Endodermal cell (in vitro differentiated cells): Measurements from ENCODE around the gene LRRC3C. TPM values are rescaled to one million over a fixed set of nuclear protein-coding genes. Genes with fewer than 3 reads are reported as not detected.
"Not testable (repeated sequence)": the region's sequence is repeated elsewhere in the genome, so short reads cannot be mapped to it uniquely, and the experiment has no call there.

Experiments
- DNase-seq: peaks from one replicate; pipeline ENCODE4 v3.0.0-alpha.2; 2017
- H3K27ac ChIP-seq: 2 replicates; pipeline ENCODE4 v1.5.1; 2013; ENCODE audit warnings: mild to moderate bottlenecking, low read depth, low read length, moderate library complexity
- H3K27me3 ChIP-seq: 2 replicates; pipeline ENCODE4 v1.6.1; 2013; ENCODE audit warnings: mild to moderate bottlenecking, low read length, moderate library complexity; ENCODE audit not compliant: insufficient read depth, control insufficient read depth, poor library complexity, severe bottlenecking
- H3K36me3 ChIP-seq: 2 replicates; pipeline ENCODE4 v1.7.0; 2013; ENCODE audit warnings: mild to moderate bottlenecking, low read length, moderate library complexity; ENCODE audit not compliant: control insufficient read depth, insufficient read depth
- H3K4me1 ChIP-seq: one replicate; pipeline ENCODE4 v1.7.0; 2013; ENCODE audit warnings: low read length; ENCODE audit not compliant: control insufficient read depth, insufficient read depth
- H3K4me3 ChIP-seq: 2 replicates; pipeline ENCODE4 v1.5.1; 2013; ENCODE audit warnings: mild to moderate bottlenecking, low read length, moderate library complexity
- H3K9ac ChIP-seq: 2 replicates; pipeline ENCODE4 v1.6.1; 2013; ENCODE audit warnings: mild to moderate bottlenecking, low read length, moderate library complexity; ENCODE audit not compliant: poor library complexity, severe bottlenecking; ENCODE audit errors: extremely low read depth
- H3K9me3 ChIP-seq: 2 replicates; pipeline ENCODE4 v1.6.1; 2013; ENCODE audit warnings: mild to moderate bottlenecking, low read length, moderate library complexity; ENCODE audit not compliant: control insufficient read depth
- H3K27ac Mint-ChIP-seq: 2 replicates; pipeline ENCODE4 v1.8.0; 2020; ENCODE audit warnings: mixed read lengths
- H3K27me3 Mint-ChIP-seq: 2 replicates; pipeline ENCODE4 v1.8.0; 2021; ENCODE audit warnings: mild to moderate bottlenecking, mixed read lengths; ENCODE audit not compliant: insufficient read depth
- H3K36me3 Mint-ChIP-seq: 2 replicates; pipeline ENCODE4 v1.8.0; 2020; ENCODE audit warnings: low read depth, mixed read lengths
- H3K4me1 Mint-ChIP-seq: 2 replicates; pipeline ENCODE4 v1.8.0; 2020; ENCODE audit warnings: mixed read lengths
- H3K4me3 Mint-ChIP-seq: 2 replicates; pipeline ENCODE4 v1.8.0; 2020; ENCODE audit warnings: mild to moderate bottlenecking, moderate library complexity, mixed read lengths
- H3K9me3 Mint-ChIP-seq: 2 replicates; pipeline ENCODE4 v1.8.0; 2020; ENCODE audit warnings: mild to moderate bottlenecking, mixed read lengths
- CTCF ChIP-seq: fragments of 200-600 bp; sonication (generic); conservative IDR thresholded peaks from 2 replicates; pipeline ENCODE4 v1.5.0; 2021; ENCODE audit warnings: antibody characterized with exemption, mild to moderate bottlenecking
- WGBS, 2 experiments: methylation state at CpG; one replicate each; pipeline versions ENCODE4 v1.1.5 to v1.1.7; 2013; ENCODE audit warnings: missing lambda C conversion rate in 2 of 2, mixed read lengths in 1 of 2; ENCODE audit not compliant: insufficient coverage in 1 of 2, insufficient read length in 1 of 2; 5-methylcytosine and 5-hydroxymethylcytosine counted together
- long read RNA-seq, 4 experiments: library from polyadenylated mRNA in 2 of 4; library from RNA in 1 of 4; library from capped mRNA in 1 of 4; stranded (forward) in 3 of 4; unstranded in 1 of 4; transcript quantifications; one replicate each; pipeline ENCODE4 v2.0.0, GENCODE V29; 2020 to 2021; ENCODE audit warnings: inconsistent platforms in 1 of 4
- polyA plus RNA-seq, 2 experiments: library from polyadenylated mRNA; stranded (reverse); fragments of 50-300 nt; gene quantifications; one replicate each; pipeline ENCODE4 v1.2.3, GENCODE V29; 2013
- total RNA-seq, 2 donors: library from RNA; stranded (reverse); fragmentation: NEBNext Ultra II Directional in 1 of 2; extraction: Animal tissue kit (Norgen Biotek cat#: 25700) in 1 of 2; gene quantifications; 2 replicates in 1 of 2; 3 replicates in 1 of 2; pipeline ENCODE4 v1.2.1, GENCODE V29; 2021

LRRC3C gene, protein sequence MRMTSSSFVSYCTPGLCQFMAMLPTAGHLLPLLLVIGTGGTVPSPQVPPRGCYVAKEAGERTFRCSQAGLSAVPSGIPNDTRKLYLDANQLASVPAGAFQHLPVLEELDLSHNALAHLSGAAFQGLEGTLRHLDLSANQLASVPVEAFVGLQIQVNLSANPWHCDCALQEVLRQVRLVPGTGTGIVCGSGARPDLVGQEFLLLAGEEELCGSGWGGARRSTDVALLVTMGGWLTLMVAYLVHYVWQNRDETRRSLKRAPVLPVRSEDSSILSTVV
- total RNA-seq, result not detected
- polyA plus RNA-seq (2013, experiment 1 of 2), result not detected
- not detected for polyA plus RNA-seq (2013, experiment 2 of 2)
- long read RNA-seq, experiment 1, result 0 reads
- long read RNA-seq, experiment 2, result 0 reads
- long read RNA-seq, experiment 3, result 0 reads
- long read RNA-seq, experiment 4, result 0 reads

DNA sequence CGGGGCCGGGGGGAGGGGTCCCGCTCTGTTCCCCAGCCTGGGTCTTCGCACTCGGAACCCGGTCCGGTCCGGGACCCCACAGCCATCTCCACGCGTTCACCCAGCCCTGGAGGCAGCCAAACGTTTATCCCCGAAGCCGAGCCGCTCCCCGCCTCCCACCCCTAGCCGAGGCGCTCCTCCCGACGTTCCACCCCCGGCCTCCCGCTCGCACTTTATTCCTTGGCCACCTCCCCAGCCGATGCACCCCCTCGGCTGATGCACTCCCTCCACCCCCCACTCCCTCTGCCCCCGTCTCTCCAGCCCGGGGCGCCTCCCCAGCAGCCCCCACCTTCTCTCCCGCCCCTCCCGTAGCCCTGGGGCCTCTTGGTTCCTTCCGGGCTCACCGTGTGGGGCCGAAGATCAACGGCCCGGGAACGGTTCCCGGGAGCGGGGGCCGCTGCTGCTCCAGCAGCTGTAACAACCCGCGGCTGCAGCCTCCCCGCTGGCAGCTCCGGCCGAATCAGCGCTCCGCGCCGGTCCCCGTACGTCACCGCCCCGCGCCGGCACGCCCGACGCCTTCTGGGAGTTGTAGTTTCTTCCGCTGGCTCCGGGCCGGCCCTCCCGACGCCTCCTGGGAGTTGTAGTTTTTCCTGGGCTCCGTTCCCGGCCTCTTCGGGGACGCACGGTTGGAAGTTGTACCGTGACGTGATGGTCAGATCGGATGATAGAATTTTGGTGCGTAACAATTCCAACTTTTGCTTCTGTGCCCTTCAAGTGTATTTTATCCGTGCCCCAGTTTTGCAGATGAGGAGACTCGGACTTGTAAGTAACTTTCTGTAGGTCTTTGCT lies at the start of gene LRRC3C, which contains the start of gene ORMDL3:
Gene LRRC3C (plus strand): TSS at position 632 of the 828 bp plus-strand sequence. CDS start 13,792 bp downstream, outside the sequence.
Gene ORMDL3 (minus strand): TSS at position 501 of the 828 bp plus-strand sequence. CDS start 3,398 bp downstream, outside the sequence.
- Mint-ChIP-seq H3K27me3 (no peaks in the 10 kb centered on the region), H3K36me3 (peaks cover 14% of the 10 kb centered on the region), H3K4me1 (peaks cover 26% of the 10 kb centered on the region), H3K4me3 (peak within 1 kb of the TSS; percentile 70), H3K27ac (peak within 1 kb of the TSS; percentile 94), H3K9me3 (no peaks in the 10 kb centered on the region)
- Histone ChIP-seq H3K27me3 (no peaks in the 10 kb centered on the region), H3K4me3 (peak within 1 kb of the TSS; percentile 82), H3K9ac (peak within 1 kb of the TSS; percentile 69), H3K36me3 (peaks cover 17% of the 10 kb centered on the region), H3K27ac (peak within 1 kb of the TSS; percentile 69), H3K9me3 (no peaks in the 10 kb centered on the region), H3K4me1 (no peaks in the 10 kb centered on the region)
- 1% methylated on average over 29 to 71 of the region's 72 CpGs for WGBS, 2 experiments
- TF ChIP-seq CTCF, result no peak
- peak; percentile 99 for DNase-seq

DNA sequence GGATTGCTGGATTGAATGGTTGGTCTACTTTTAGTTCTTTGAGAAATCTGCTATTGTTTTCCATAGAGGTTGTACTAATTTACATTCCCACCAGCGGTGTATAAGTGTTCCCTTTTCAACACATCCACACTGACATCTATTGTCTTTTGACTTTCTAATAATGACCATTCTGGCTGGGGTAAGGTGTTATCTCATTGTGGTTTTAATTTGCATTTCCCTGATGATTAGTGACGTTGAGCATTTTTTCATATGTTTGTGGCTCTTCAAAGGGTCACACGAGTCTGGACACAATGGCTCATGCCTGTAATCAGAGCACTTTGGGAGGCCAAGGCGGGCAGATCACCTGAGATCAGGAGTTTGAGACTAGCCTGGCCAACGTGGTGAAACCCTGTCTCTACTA lies 41.4 kb upstream of the LRRC3C start:
- not testable (repeated sequence) for H3K9ac ChIP-seq, H3K27ac Mint-ChIP-seq, H3K9me3 ChIP-seq, H3K36me3 ChIP-seq, H3K4me1 Mint-ChIP-seq, H3K9me3 Mint-ChIP-seq, H3K4me1 ChIP-seq, H3K36me3 Mint-ChIP-seq, H3K27ac ChIP-seq, H3K27me3 ChIP-seq, H3K4me3 Mint-ChIP-seq, H3K4me3 ChIP-seq
- peaks cover 14% of the 10 kb centered on the region for H3K27me3 Mint-ChIP-seq
- DNase-seq, result peak; percentile 16
- 81 to 89% methylated on average over 3 to 5 of the region's 5 CpGs for WGBS, 2 experiments

GRCh38 chr17:39887078-39887477 lies 40.5 kb upstream of the LRRC3C start:
- H3K27ac ChIP-seq, result no peak overlapping the region
- H3K27me3 ChIP-seq, result no peaks in the 10 kb centered on the region
- H3K4me3 ChIP-seq, result no peak overlapping the region
- H3K9me3 ChIP-seq, result no peaks in the 10 kb centered on the region
- no peaks in the 10 kb centered on the region for H3K4me1 ChIP-seq
- no peaks in the 10 kb centered on the region for H3K9me3 Mint-ChIP-seq
- no peak overlapping the region for H3K27ac Mint-ChIP-seq
- no peaks in the 10 kb centered on the region for H3K36me3 ChIP-seq
- peaks cover 14% of the 10 kb centered on the region for H3K27me3 Mint-ChIP-seq
- no peaks in the 10 kb centered on the region for H3K4me1 Mint-ChIP-seq
- no peaks in the 10 kb centered on the region for H3K36me3 Mint-ChIP-seq
- H3K4me3 Mint-ChIP-seq, result no peak overlapping the region
- TF ChIP-seq CTCF, result no peak
- no peak overlapping the region for H3K9ac ChIP-seq
- no peak for DNase-seq
